Transverse colon (tissue), 4 donors: ENCODE results near the gene TRIM9.

Experiments used
- CTCF ChIP-seq, 5 experiments: fragments of 200-600 bp in 3 of 5; fragments of 450-650 bp in 2 of 5; sonication (generic) in 3 of 5; IDR thresholded peaks; 1 replicate in 2 of 5; 2 replicates in 3 of 5; pipeline ENCODE4 v1.5.1; 2016 to 2017; ENCODE audit warnings: antibody characterized with exemption in 5 of 5, inconsistent platforms in 3 of 5, mild to moderate bottlenecking in 2 of 5, moderate library complexity in 1 of 5
- EP300 ChIP-seq: sonication (generic); formaldehyde crosslinking; IDR thresholded peaks from one replicate; pipeline ENCODE4 v1.6.1; 2017; ENCODE audit warnings: antibody characterized with exemption, low read depth
- POLR2A ChIP-seq: fragments of 450-650 bp; IDR thresholded peaks from one replicate; pipeline ENCODE4 v1.6.1; 2016; ENCODE audit warnings: antibody characterized with exemption, mild to moderate bottlenecking, moderate library complexity
- POLR2AphosphoS5 ChIP-seq, 3 donors: sonication (generic); formaldehyde crosslinking; IDR thresholded peaks; one replicate each; pipeline ENCODE4 v1.6.1; 2016; ENCODE audit warnings: antibody characterized with exemption in 3 of 3

- TF ChIP-seq CTCF (IDR thresholded peaks at IDR 0.05) (no peak), POLR2AphosphoS5 (IDR thresholded peaks at IDR 0.05) (no peak), POLR2A (no peak), EP300 (no peak)
These were observed 49.9 kb downstream of the TRIM9 start for GRCh38 chr14:51044961-51045360.
